Stimulated activated CD4-positive, alpha-beta T cell treated with anti-CD3 and anti-CD28 coated beads, Interleukin-1b, Interleukin-23, amount 100 ng/mL, for 24 hours (primary cell): ENCODE measurements around the gene STAT3.
"Not testable (repeated sequence)": the region's sequence is repeated elsewhere in the genome, so short reads cannot be mapped to it uniquely, and the experiment has no call there.

Experiments
- DNase-seq, 4 experiments: peaks; one replicate each; pipeline ENCODE4 v3.0.0-alpha.2; 2020; ENCODE audit warnings: low read depth in 4 of 4, low spot score in 1 of 4

The STAT3 gene

DNA sequence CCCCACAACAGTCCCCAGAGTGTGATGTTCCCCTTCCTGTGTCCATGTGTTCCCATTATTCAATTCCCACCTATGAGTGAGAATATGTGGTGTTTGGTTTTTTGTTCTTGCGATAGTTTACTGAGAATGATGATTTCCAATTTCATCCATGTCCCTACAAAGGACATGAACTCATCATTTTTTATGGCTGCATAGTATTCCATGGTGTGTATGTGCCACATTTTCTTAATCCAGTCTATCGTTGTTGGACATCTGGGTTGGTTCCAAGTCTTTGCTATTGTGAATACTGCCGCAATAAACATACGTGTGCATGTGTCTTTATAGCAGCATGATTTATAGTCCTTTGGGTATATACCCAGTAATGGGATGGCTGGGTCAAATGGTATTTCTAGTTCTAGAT is 123.9 kb downstream of the STAT3 start:
- not testable (repeated sequence) for DNase-seq
